HL-60 (cell line): ENCODE results near the gene PRRT3.

Experiments
- SPI1 ChIP-seq: IDR thresholded peaks from 2 replicates; pipeline ENCODE4 v1.6.1; 2012; ENCODE audit warnings: low read depth, mild to moderate bottlenecking, borderline replicate concordance
- TF ChIP-seq, protein P1 (sequence below): IDR thresholded peaks from one replicate; pipeline ENCODE4 v1.5.1; 2011; ENCODE audit warnings: low read length, control low read depth, inconsistent platforms; ENCODE audit not compliant: insufficient read depth
- TF ChIP-seq, protein P2 (sequence below): IDR thresholded peaks from 2 replicates; pipeline ENCODE4 v1.6.1; 2012; ENCODE audit warnings: low read depth; ENCODE audit not compliant: insufficient replicate concordance

DNA sequence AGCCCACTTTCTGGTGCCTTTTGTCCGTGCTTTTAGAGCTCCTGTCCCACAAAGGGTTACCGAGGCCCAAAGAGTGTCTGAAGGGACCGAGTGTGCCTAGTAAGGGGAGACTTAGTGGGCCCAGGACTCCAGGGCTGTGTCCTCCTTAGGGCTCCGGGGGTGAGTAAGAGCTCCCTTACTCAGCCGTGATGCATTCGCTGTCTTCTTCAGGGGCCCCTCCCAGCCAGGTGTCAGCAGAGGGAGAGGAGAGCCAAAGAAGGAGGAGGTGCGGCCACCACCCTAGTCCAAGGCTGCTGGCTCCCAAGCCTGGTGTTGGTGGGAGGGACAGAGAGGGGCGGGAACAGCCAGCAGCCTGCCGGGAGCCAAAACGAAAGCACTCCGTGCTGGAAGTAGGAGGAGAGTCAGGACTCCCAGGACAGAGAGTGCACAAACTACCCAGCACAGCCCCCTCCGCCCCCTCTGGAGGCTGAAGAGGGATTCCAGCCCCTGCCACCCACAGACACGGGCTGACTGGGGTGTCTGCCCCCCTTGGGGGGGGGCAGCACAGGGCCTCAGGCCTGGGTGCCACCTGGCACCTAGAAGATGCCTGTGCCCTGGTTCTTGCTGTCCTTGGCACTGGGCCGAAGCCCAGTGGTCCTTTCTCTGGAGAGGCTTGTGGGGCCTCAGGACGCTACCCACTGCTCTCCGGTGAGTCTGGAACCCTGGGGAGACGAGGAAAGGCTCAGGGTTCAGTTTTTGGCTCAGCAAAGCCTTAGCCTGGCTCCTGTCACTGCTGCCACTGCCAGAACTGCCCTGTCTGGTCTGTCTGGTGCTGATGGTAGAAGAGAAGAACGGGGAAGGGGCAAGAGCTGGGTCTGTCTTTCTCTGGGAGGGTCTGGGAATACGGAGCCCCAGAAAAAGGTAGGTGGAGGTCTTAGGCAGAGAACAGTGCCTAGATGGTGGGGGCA, 35.2 kb downstream of the PRRT3 start, which contains the start of gene IL17RC:
- TF ChIP-seq, protein P1, sequence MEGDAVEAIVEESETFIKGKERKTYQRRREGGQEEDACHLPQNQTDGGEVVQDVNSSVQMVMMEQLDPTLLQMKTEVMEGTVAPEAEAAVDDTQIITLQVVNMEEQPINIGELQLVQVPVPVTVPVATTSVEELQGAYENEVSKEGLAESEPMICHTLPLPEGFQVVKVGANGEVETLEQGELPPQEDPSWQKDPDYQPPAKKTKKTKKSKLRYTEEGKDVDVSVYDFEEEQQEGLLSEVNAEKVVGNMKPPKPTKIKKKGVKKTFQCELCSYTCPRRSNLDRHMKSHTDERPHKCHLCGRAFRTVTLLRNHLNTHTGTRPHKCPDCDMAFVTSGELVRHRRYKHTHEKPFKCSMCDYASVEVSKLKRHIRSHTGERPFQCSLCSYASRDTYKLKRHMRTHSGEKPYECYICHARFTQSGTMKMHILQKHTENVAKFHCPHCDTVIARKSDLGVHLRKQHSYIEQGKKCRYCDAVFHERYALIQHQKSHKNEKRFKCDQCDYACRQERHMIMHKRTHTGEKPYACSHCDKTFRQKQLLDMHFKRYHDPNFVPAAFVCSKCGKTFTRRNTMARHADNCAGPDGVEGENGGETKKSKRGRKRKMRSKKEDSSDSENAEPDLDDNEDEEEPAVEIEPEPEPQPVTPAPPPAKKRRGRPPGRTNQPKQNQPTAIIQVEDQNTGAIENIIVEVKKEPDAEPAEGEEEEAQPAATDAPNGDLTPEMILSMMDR, result no peak
- no peak for TF ChIP-seq SPI1
- TF ChIP-seq, protein P2, sequence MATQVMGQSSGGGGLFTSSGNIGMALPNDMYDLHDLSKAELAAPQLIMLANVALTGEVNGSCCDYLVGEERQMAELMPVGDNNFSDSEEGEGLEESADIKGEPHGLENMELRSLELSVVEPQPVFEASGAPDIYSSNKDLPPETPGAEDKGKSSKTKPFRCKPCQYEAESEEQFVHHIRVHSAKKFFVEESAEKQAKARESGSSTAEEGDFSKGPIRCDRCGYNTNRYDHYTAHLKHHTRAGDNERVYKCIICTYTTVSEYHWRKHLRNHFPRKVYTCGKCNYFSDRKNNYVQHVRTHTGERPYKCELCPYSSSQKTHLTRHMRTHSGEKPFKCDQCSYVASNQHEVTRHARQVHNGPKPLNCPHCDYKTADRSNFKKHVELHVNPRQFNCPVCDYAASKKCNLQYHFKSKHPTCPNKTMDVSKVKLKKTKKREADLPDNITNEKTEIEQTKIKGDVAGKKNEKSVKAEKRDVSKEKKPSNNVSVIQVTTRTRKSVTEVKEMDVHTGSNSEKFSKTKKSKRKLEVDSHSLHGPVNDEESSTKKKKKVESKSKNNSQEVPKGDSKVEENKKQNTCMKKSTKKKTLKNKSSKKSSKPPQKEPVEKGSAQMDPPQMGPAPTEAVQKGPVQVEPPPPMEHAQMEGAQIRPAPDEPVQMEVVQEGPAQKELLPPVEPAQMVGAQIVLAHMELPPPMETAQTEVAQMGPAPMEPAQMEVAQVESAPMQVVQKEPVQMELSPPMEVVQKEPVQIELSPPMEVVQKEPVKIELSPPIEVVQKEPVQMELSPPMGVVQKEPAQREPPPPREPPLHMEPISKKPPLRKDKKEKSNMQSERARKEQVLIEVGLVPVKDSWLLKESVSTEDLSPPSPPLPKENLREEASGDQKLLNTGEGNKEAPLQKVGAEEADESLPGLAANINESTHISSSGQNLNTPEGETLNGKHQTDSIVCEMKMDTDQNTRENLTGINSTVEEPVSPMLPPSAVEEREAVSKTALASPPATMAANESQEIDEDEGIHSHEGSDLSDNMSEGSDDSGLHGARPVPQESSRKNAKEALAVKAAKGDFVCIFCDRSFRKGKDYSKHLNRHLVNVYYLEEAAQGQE, result no peak
